OCI-LY3 (cell line): Measurements from ENCODE around the gene ISG15.

Source experiments
- CTCF ChIP-seq: fragments of 200-600, 300-600 bp; sonication (generic); IDR thresholded peaks from 2 replicates; pipeline ENCODE4 v1.5.1; 2014; ENCODE audit warnings: antibody characterized with exemption, low read length, low read depth
- EZH2phosphoT487 ChIP-seq: fragments of 200-600 bp; shearing (Covaris generic); IDR thresholded peaks from 2 replicates; pipeline ENCODE4 v1.6.1; 2018; ENCODE audit warnings: antibody characterized with exemption, mixed run types, low read depth

- TF ChIP-seq CTCF (no peak), EZH2phosphoT487 (no peak)
These were observed 43.9 kb upstream of the ISG15 start for GRCh38 chr1:969260-969855.
